Measurements from ENCODE around the gene FBXL7.

Gene FBXL7

GRCh38 chr5:15938186-15938585 lies 438.2 kb downstream of the FBXL7 start:
- no peak for DNase-seq (ENCODE audit: low spot score)
- TF ChIP-seq CTCF (IDR thresholded peaks at IDR 0.05; ENCODE audit: extremely low read depth, missing control alignments), result no peak

GRCh38 chr5:15938961-15939360 lies 439.0 kb downstream of the FBXL7 start:
- no peak for TF ChIP-seq CTCF (IDR thresholded peaks at IDR 0.05; ENCODE audit: extremely low read depth, missing control alignments)
- DNase-seq (ENCODE audit: low spot score), result no peak

GRCh38 chr5:15940905-15941304 lies 440.9 kb downstream of the FBXL7 start:
- DNase-seq (ENCODE audit: low spot score), result no peak
- no peak for TF ChIP-seq CTCF (IDR thresholded peaks at IDR 0.05; ENCODE audit: extremely low read depth, missing control alignments)

GRCh38 chr5:15943487-15943886 lies 443.5 kb downstream of the FBXL7 start:
- no peak for DNase-seq (ENCODE audit: low spot score)
- TF ChIP-seq CTCF (IDR thresholded peaks at IDR 0.05; ENCODE audit: extremely low read depth, missing control alignments), result no peak

GRCh38 chr5:15946026-15946425 lies 446.0 kb downstream of the FBXL7 start:
- no peak for TF ChIP-seq CTCF (IDR thresholded peaks at IDR 0.05; ENCODE audit: extremely low read depth, missing control alignments)
- no peak for DNase-seq (ENCODE audit: low spot score)

- no peak for TF ChIP-seq CTCF (IDR thresholded peaks at IDR 0.05; ENCODE audit: extremely low read depth, missing control alignments)
- DNase-seq (ENCODE audit: low spot score), result no peak
Observed at GRCh38 chr5:15948190-15948589, 448.2 kb downstream of the FBXL7 start.

GRCh38 chr5:15951126-15951525 lies 451.1 kb downstream of the FBXL7 start:
- no peak for TF ChIP-seq CTCF (IDR thresholded peaks at IDR 0.05; ENCODE audit: extremely low read depth, missing control alignments)
- no peak for DNase-seq (ENCODE audit: low spot score)
